Liver (tissue), 9 donors: ENCODE measurements around the gene AKAIN1. TPM values are rescaled to one million over a fixed set of nuclear protein-coding genes. Genes with fewer than 3 reads are reported as not detected.

ENCODE experiments used
- DNase-seq: peaks from one replicate; pipeline ENCODE4 v3.0.0-alpha.2; 2017; ENCODE audit warnings: low spot score
- H3K27ac ChIP-seq, 2 donors: one replicate each; pipeline ENCODE4 v1.7.0; 2013; ENCODE audit warnings: inconsistent platforms in 2 of 2, low read length in 2 of 2, control low read depth in 1 of 2, low read depth in 1 of 2, mild to moderate bottlenecking in 1 of 2
- H3K27me3 ChIP-seq, 4 donors: one replicate each; pipeline versions ENCODE4 v1.6.1 to v1.7.0; 2013; ENCODE audit warnings: low read length in 3 of 4, inconsistent platforms in 1 of 4, mild to moderate bottlenecking in 1 of 4, moderate library complexity in 1 of 4; ENCODE audit not compliant: control insufficient read depth in 4 of 4, insufficient read depth in 4 of 4
- H3K36me3 ChIP-seq, 4 donors: one replicate each; pipeline versions ENCODE4 v1.6.1 to v1.7.0; 2013; ENCODE audit warnings: low read length in 3 of 4, mild to moderate bottlenecking in 3 of 4, low read depth in 1 of 4, moderate library complexity in 1 of 4; ENCODE audit not compliant: control insufficient read depth in 4 of 4, insufficient read depth in 3 of 4
- H3K4me1 ChIP-seq, 4 donors: one replicate each; pipeline versions ENCODE4 v1.6.1 to v1.7.0; 2013; ENCODE audit warnings: low read length in 3 of 4, mild to moderate bottlenecking in 3 of 4, moderate library complexity in 1 of 4; ENCODE audit not compliant: control insufficient read depth in 4 of 4, insufficient read depth in 4 of 4
- H3K4me3 ChIP-seq, 3 donors: one replicate each; pipeline versions ENCODE4 v1.6.1 to v1.7.0; 2013; ENCODE audit warnings: low read length in 3 of 3, control low read depth in 1 of 3, low read depth in 1 of 3, mild to moderate bottlenecking in 1 of 3
- H3K9ac ChIP-seq, 2 donors: one replicate each; pipeline ENCODE4 v1.7.0; 2013; ENCODE audit warnings: low read length in 2 of 2, mild to moderate bottlenecking in 2 of 2, moderate library complexity in 2 of 2, control low read depth in 1 of 2, low read depth in 1 of 2
- H3K9me3 ChIP-seq, 4 donors: one replicate each; pipeline versions ENCODE4 v1.6.1 to v1.7.0; 2013; ENCODE audit warnings: low read length in 3 of 4; ENCODE audit not compliant: control insufficient read depth in 4 of 4
- ATF3 ChIP-seq: IDR thresholded peaks from 2 replicates; pipeline ENCODE4 v1.6.1; 2016; ENCODE audit warnings: antibody characterized with exemption
- CTCF ChIP-seq: fragments of 150-350 bp; IDR thresholded peaks from 2 replicates; pipeline ENCODE4 v1.5.1; 2017; ENCODE audit warnings: improper control_type of control experiment, low read depth, low read length; ENCODE audit not compliant: missing input control
- EGR1 ChIP-seq, 2 donors: IDR thresholded peaks; 2 replicates each; pipeline ENCODE4 v1.6.1; 2016 to 2018; ENCODE audit warnings: antibody characterized with exemption in 2 of 2, low read depth in 2 of 2
- FOXA2 ChIP-seq: IDR thresholded peaks from 2 replicates; pipeline ENCODE4 v1.6.1; 2016; ENCODE audit warnings: antibody characterized with exemption
- GABPA ChIP-seq, 2 donors: IDR thresholded peaks in 1 of 2; conservative IDR thresholded peaks in 1 of 2; 2 replicates each; pipeline ENCODE4 v1.6.1; 2016; ENCODE audit warnings: antibody characterized with exemption in 2 of 2, mild to moderate bottlenecking in 1 of 2, moderate library complexity in 1 of 2
- HNF4A ChIP-seq, 2 donors: conservative IDR thresholded peaks; 2 replicates each; pipeline ENCODE4 v1.6.1; 2016; ENCODE audit warnings: antibody characterized with exemption in 2 of 2, mild to moderate bottlenecking in 2 of 2
- HNF4G ChIP-seq: IDR thresholded peaks from 2 replicates; pipeline ENCODE4 v1.6.1; 2016; ENCODE audit warnings: antibody characterized with exemption
- JUND ChIP-seq, 2 donors: IDR thresholded peaks; 2 replicates each; pipeline ENCODE4 v1.6.1; 2016; ENCODE audit warnings: antibody characterized with exemption in 2 of 2
- NR2F2 ChIP-seq: IDR thresholded peaks from 2 replicates; pipeline ENCODE4 v1.6.1; 2016; ENCODE audit warnings: antibody characterized with exemption
- RAD21 ChIP-seq, 2 donors: IDR thresholded peaks; 2 replicates each; pipeline ENCODE4 v1.6.1; 2016; ENCODE audit warnings: antibody characterized with exemption in 2 of 2, mild to moderate bottlenecking in 2 of 2
- RXRA ChIP-seq, 2 donors: IDR thresholded peaks; 2 replicates each; pipeline ENCODE4 v1.6.1; 2017 to 2018; ENCODE audit warnings: antibody characterized with exemption in 2 of 2, mild to moderate bottlenecking in 1 of 2
- SP1 ChIP-seq: IDR thresholded peaks from 2 replicates; pipeline ENCODE4 v1.6.1; 2018; ENCODE audit warnings: antibody characterized with exemption, mild to moderate bottlenecking
- TAF1 ChIP-seq: conservative IDR thresholded peaks from 2 replicates; pipeline ENCODE4 v1.6.1; 2016; ENCODE audit warnings: antibody characterized with exemption, mild to moderate bottlenecking
- YY1 ChIP-seq: IDR thresholded peaks from 2 replicates; pipeline ENCODE4 v1.6.1; 2016; ENCODE audit warnings: antibody characterized with exemption, mild to moderate bottlenecking
- WGBS: extraction: QIAGEN DNeasy Blood & Tissue Kit; methylation state at CpG from one replicate; pipeline ENCODE4 v1.1.7; 2013; 5-methylcytosine and 5-hydroxymethylcytosine counted together
- polyA plus RNA-seq, 2 donors: library from polyadenylated mRNA; stranded (reverse) in 1 of 2; unstranded in 1 of 2; fragments of 200-250 nt in 1 of 2; fragments of >200 nt in 1 of 2; fragmentation: Nextera tagmentation in 1 of 2; extraction: Ambion mirVana in 1 of 2; gene quantifications; one replicate each; pipeline versions ENCODE4 v1.2.1 to v1.2.3, GENCODE V29; 2013 to 2015
- total RNA-seq, 2 donors: library from RNA; depleted of rRNA; stranded (reverse); fragments of >200 nt; gene quantifications; one replicate each; pipeline ENCODE4 v1.2.3, GENCODE V29; 2014
- TF ChIP-seq, protein P1 (sequence below): IDR thresholded peaks from 2 replicates; pipeline ENCODE4 v1.6.1; 2016; ENCODE audit warnings: antibody characterized with exemption
- TF ChIP-seq, protein P2 (sequence below): IDR thresholded peaks from 2 replicates; pipeline ENCODE4 v1.6.1; 2016; ENCODE audit warnings: antibody characterized with exemption, mild to moderate bottlenecking
- TF ChIP-seq, protein P3 (sequence below): IDR thresholded peaks from 2 replicates; pipeline ENCODE4 v1.6.1; 2016; ENCODE audit warnings: antibody characterized with exemption
- donor health status: healthy.
- donor health status: healthy.
- donor health status: healthy.
- donor health status: healthy.
- donor health status: healthy.

The AKAIN1 gene
- total and polyA plus RNA-seq, 4 donors: 0.31 to 0.75 TPM; not detected in 2

DNA sequence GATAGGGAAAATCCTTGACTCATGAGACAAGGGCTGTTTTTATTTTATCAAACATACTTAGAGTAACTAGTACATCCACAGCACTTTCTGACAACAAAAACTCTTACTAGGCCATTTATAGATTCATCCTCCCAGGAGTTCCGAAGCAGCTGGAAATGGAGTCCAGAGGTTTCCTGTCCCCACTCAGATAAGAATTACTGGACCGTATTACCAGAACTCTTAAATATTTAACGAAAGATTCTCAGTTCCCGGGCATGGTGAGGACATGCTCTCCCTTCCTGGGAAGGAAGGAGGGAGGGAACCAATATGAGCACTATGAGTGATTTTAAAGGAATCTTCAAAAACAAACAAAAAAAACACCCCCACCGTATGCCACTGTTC lies 41.2 kb downstream of the AKAIN1 start:
- H3K27ac ChIP-seq: no peak overlapping the region

GRCh38 chr18:5155218-5155906 lies 41.7 kb downstream of the AKAIN1 start:
- WGBS: 77% methylated on average over 17 of the region's 17 CpGs
- Histone ChIP-seq H3K9ac (no peak overlapping the region), H3K36me3 (no peaks in the 10 kb centered on the region), H3K4me1 (no peaks in the 10 kb centered on the region), H3K4me3 (no peak overlapping the region), H3K27me3 (no peaks in the 10 kb centered on the region), H3K27ac (no peak overlapping the region), H3K9me3 (peaks cover 0 to 8% (median 0%) of the 10 kb centered on the region in 4 donors)
- DNase-seq: no peak
- TF ChIP-seq HNF4G (no peak), RAD21 (IDR thresholded peaks at IDR 0.05) (no peak), HNF4A (conservative IDR thresholded peaks at IDR 0.05) (no peak), TAF1 (no peak), YY1 (no peak), GABPA (IDR thresholded peaks at IDR 0.05 in 1 of 2, conservative IDR thresholded peaks at IDR 0.05 in 1 of 2) (no peak), CTCF (no peak), ATF3 (no peak), EGR1 (IDR thresholded peaks at IDR 0.05; ENCODE audit: low read depth in 2 of 2) (no peak), FOXA2 (no peak), RXRA (IDR thresholded peaks at IDR 0.05) (no peak), SP1 (no peak), JUND (IDR thresholded peaks at IDR 0.05) (no peak)
- TF ChIP-seq, protein P1, sequence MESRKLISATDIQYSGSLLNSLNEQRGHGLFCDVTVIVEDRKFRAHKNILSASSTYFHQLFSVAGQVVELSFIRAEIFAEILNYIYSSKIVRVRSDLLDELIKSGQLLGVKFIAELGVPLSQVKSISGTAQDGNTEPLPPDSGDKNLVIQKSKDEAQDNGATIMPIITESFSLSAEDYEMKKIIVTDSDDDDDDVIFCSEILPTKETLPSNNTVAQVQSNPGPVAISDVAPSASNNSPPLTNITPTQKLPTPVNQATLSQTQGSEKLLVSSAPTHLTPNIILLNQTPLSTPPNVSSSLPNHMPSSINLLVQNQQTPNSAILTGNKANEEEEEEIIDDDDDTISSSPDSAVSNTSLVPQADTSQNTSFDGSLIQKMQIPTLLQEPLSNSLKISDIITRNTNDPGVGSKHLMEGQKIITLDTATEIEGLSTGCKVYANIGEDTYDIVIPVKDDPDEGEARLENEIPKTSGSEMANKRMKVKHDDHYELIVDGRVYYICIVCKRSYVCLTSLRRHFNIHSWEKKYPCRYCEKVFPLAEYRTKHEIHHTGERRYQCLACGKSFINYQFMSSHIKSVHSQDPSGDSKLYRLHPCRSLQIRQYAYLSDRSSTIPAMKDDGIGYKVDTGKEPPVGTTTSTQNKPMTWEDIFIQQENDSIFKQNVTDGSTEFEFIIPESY: no peak
- TF ChIP-seq, protein P2, sequence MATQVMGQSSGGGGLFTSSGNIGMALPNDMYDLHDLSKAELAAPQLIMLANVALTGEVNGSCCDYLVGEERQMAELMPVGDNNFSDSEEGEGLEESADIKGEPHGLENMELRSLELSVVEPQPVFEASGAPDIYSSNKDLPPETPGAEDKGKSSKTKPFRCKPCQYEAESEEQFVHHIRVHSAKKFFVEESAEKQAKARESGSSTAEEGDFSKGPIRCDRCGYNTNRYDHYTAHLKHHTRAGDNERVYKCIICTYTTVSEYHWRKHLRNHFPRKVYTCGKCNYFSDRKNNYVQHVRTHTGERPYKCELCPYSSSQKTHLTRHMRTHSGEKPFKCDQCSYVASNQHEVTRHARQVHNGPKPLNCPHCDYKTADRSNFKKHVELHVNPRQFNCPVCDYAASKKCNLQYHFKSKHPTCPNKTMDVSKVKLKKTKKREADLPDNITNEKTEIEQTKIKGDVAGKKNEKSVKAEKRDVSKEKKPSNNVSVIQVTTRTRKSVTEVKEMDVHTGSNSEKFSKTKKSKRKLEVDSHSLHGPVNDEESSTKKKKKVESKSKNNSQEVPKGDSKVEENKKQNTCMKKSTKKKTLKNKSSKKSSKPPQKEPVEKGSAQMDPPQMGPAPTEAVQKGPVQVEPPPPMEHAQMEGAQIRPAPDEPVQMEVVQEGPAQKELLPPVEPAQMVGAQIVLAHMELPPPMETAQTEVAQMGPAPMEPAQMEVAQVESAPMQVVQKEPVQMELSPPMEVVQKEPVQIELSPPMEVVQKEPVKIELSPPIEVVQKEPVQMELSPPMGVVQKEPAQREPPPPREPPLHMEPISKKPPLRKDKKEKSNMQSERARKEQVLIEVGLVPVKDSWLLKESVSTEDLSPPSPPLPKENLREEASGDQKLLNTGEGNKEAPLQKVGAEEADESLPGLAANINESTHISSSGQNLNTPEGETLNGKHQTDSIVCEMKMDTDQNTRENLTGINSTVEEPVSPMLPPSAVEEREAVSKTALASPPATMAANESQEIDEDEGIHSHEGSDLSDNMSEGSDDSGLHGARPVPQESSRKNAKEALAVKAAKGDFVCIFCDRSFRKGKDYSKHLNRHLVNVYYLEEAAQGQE: no peak
- TF ChIP-seq, protein P3, sequence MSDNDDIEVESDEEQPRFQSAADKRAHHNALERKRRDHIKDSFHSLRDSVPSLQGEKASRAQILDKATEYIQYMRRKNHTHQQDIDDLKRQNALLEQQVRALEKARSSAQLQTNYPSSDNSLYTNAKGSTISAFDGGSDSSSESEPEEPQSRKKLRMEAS: no peak

More for the DNA sequence above, 41.2 kb downstream of the AKAIN1 start:
- Histone ChIP-seq H3K9ac (no peak overlapping the region), H3K4me3 (no peak overlapping the region), H3K27me3 (no peaks in the 10 kb centered on the region), H3K4me1 (no peaks in the 10 kb centered on the region), H3K9me3 (peaks cover 0 to 8% (median 0%) of the 10 kb centered on the region in 4 donors), H3K36me3 (no peaks in the 10 kb centered on the region)
- WGBS: 66% methylated on average over 5 of the region's 5 CpGs
- DNase-seq: no peak
- no peak for TF ChIP-seq ATF3
- no peak for TF ChIP-seq CTCF
- TF ChIP-seq FOXA2: no peak
- TF ChIP-seq TAF1: no peak
- TF ChIP-seq GABPA (IDR thresholded peaks at IDR 0.05 in 1 of 2, conservative IDR thresholded peaks at IDR 0.05 in 1 of 2): no peak
- TF ChIP-seq NR2F2: no peak
- TF ChIP-seq HNF4G: no peak
